Endothelial cell of umbilical vein (primary cell): ENCODE measurements around the gene PDLIM5. TPM values are rescaled to one million over a fixed set of nuclear protein-coding genes. Genes with fewer than 3 reads are reported as not detected.

Experiments used
- BruUV-seq: library from RNA; stranded (reverse); fragments of 400-500 nt; replicated peaks from 2 replicates; lab custom pipeline; 2021; lab: Mats Ljungman, UMichigan
- CTCF ChIA-PET: fragments of 300-600, 350-600 bp; sonication (Branson Sonifier 250); formaldehyde crosslinking; loops from one replicate; lab custom pipeline; 2021; ENCODE audit warnings: antibody characterized with exemption, inconsistent platforms; lab: Charles Lee
- POLR2A ChIA-PET: fragments of 300-600, 350-600 bp; sonication (Branson Sonifier 250); formaldehyde crosslinking; loops from one replicate; lab custom pipeline; 2021; ENCODE audit warnings: antibody characterized with exemption, inconsistent platforms; lab: Charles Lee
- DNase-seq: peaks from one replicate; pipeline ENCODE4 v3.0.0-alpha.2; 2011; ENCODE audit warnings: low read depth, low spot score
- FAIRE-seq: peaks from 2 replicates; lab custom pipeline; 2011; peaks lifted over from hg19 to GRCh38; lab: Jason Lieb, UNC
- H2AFZ ChIP-seq: 2 replicates; pipeline ENCODE4 v1.6.0; 2012; ENCODE audit warnings: low read depth, low read length, control low read depth, inconsistent platforms
- H3K27ac ChIP-seq: 2 replicates; pipeline ENCODE4 v1.5.1; 2011; ENCODE audit warnings: low read depth, mild to moderate bottlenecking, control low read depth, low read length, moderate library complexity; ENCODE audit not compliant: insufficient read depth
- H3K27me3 ChIP-seq, 2 experiments: 2 replicates each; pipeline versions ENCODE4 v1.6.0 to v1.6.1; 2011; ENCODE audit warnings: low read length in 2 of 2, mixed read lengths in 1 of 2; ENCODE audit not compliant: control insufficient read depth in 2 of 2, insufficient read depth in 2 of 2
- H3K36me3 ChIP-seq, 2 experiments: 2 replicates in 1 of 2; 3 replicates in 1 of 2; pipeline ENCODE4 v1.5.1; 2011; ENCODE audit warnings: low read length in 2 of 2, mild to moderate bottlenecking in 1 of 2, moderate library complexity in 1 of 2; ENCODE audit not compliant: control insufficient read depth in 2 of 2, insufficient read depth in 2 of 2; ENCODE audit errors: extremely low read depth in 1 of 2
- H3K4me1 ChIP-seq: 3 replicates; pipeline ENCODE4 v1.5.1; 2011; ENCODE audit warnings: mild to moderate bottlenecking, low read length; ENCODE audit not compliant: control insufficient read depth, insufficient read depth; ENCODE audit errors: extremely low read depth
- H3K4me2 ChIP-seq: 2 replicates; pipeline ENCODE4 v1.6.1; 2011; ENCODE audit warnings: low read length, control low read depth, mixed read lengths; ENCODE audit not compliant: insufficient read depth
- H3K4me3 ChIP-seq, 3 experiments: fragments of 200-600 bp in 1 of 3; sonication (generic), shearing (Covaris generic) in 1 of 3; replicated peaks in 1 of 3; 2 replicates each; pipeline ENCODE4 v1.5.1; 2011 to 2016; ENCODE audit warnings: control low read depth in 3 of 3, low read length in 3 of 3, mild to moderate bottlenecking in 2 of 3, inconsistent platforms in 1 of 3, low read depth in 1 of 3, moderate library complexity in 1 of 3; ENCODE audit not compliant: insufficient read depth in 1 of 3
- H3K79me2 ChIP-seq: 2 replicates; pipeline ENCODE4 v1.6.0; 2012; ENCODE audit warnings: low read length, inconsistent platforms; ENCODE audit not compliant: control insufficient read depth, insufficient read depth
- H3K9ac ChIP-seq: replicated peaks from 2 replicates; pipeline ENCODE3; 2011; ENCODE audit warnings: low read length, control low read depth; ENCODE audit not compliant: insufficient read depth; ENCODE audit errors: extremely low read depth
- H3K9me1 ChIP-seq: replicated peaks from 3 replicates; pipeline ENCODE4 v1.6.0; 2011; ENCODE audit warnings: mild to moderate bottlenecking, low read length; ENCODE audit not compliant: control insufficient read depth, insufficient read depth; ENCODE audit errors: extremely low read depth
- H3K9me3 ChIP-seq: replicated peaks from 2 replicates; pipeline ENCODE4 v1.5.1; 2012; ENCODE audit warnings: low read length, inconsistent platforms; ENCODE audit not compliant: control insufficient read depth, insufficient read depth
- H4K20me1 ChIP-seq: replicated peaks from 2 replicates; pipeline ENCODE3; 2011; ENCODE audit warnings: mild to moderate bottlenecking, low read length; ENCODE audit not compliant: control insufficient read depth, insufficient read depth; ENCODE audit errors: extremely low read depth
- EZH2 ChIP-seq: IDR thresholded peaks from 2 replicates; pipeline ENCODE4 v1.6.1; 2012; ENCODE audit warnings: borderline replicate concordance, low read depth, mild to moderate bottlenecking, moderate library complexity, low read length, inconsistent platforms; ENCODE audit not compliant: severe bottlenecking
- FOS ChIP-seq: IDR thresholded peaks from 2 replicates; pipeline ENCODE4 v1.6.1; 2011; ENCODE audit warnings: mild to moderate bottlenecking, low read length, moderate library complexity, borderline replicate concordance; ENCODE audit not compliant: insufficient read depth
- GATA2 ChIP-seq: IDR thresholded peaks from 2 replicates; pipeline ENCODE4 v1.7.0; 2011; ENCODE audit warnings: low read depth, mild to moderate bottlenecking, moderate library complexity, mixed read lengths, low read length; ENCODE audit not compliant: insufficient read length, insufficient read depth
- JUN ChIP-seq: IDR thresholded peaks from 2 replicates; pipeline ENCODE4 v1.6.1; 2011; ENCODE audit warnings: borderline replicate concordance, low read depth; ENCODE audit not compliant: insufficient read length, insufficient read depth
- MYC ChIP-seq: IDR thresholded peaks from one replicate; pipeline ENCODE4 v1.6.1; 2011; ENCODE audit warnings: mild to moderate bottlenecking, low read depth, low read length
- POLR2A ChIP-seq: IDR thresholded peaks from 2 replicates; pipeline ENCODE4 v1.6.1; 2012; ENCODE audit warnings: low read depth, mild to moderate bottlenecking, control low read depth, low read length
- POLR2AphosphoS5 ChIP-seq: IDR thresholded peaks from 2 replicates; pipeline ENCODE4 v1.6.1; 2012; ENCODE audit warnings: low read depth, mild to moderate bottlenecking, control low read depth, low read length, moderate library complexity; ENCODE audit not compliant: insufficient read depth
- dilution Hi-C: fragments of 300-500 bp; cut with MboI; formaldehyde crosslinking; loops from one replicate; pipeline ENCODE4 v1.15.0; 2019; ENCODE audit warnings: low sequenced_read_pairs; ENCODE audit not compliant: extremely low pct_ligation_motif_present
- intact Hi-C: fragments of 100-400 bp; cut with micrococcal nuclease; formaldehyde crosslinking; loops from one replicate; pipeline ENCODE4 v1.10.0; 2022
- polyA plus RNA-seq, 4 experiments: library from polyadenylated mRNA; depleted of rRNA in 3 of 4; stranded (reverse) in 3 of 4; unstranded in 1 of 4; fragments of >200 nt; gene quantifications; 2 replicates each; pipeline versions ENCODE4 v1.2.1 to v1.2.3, GENCODE V29; 2011 to 2012; ENCODE audit warnings: missing spikeins in 1 of 4
- total RNA-seq: library from RNA; stranded (reverse); gene quantifications from 2 replicates; pipeline ENCODE4 v1.2.3, GENCODE V29; 2021
- TF ChIP-seq, protein P1 (sequence below): IDR thresholded peaks from 2 replicates; pipeline ENCODE4 v1.6.1; 2011; ENCODE audit not compliant: insufficient read depth, insufficient read length
- TF ChIP-seq, protein P2 (sequence below), 2 donors: IDR thresholded peaks; 1 replicate in 1 of 2; 2 replicates in 1 of 2; pipeline ENCODE4 v1.5.1; 2011; ENCODE audit warnings: low read length in 2 of 2, mild to moderate bottlenecking in 2 of 2, moderate library complexity in 2 of 2, control low read depth in 1 of 2, inconsistent platforms in 1 of 2, low read depth in 1 of 2; ENCODE audit not compliant: insufficient read depth in 1 of 2; ENCODE audit errors: extremely low read depth in 1 of 2

Gene PDLIM5
- total and polyA plus RNA-seq, 2 donors (not counting 3 experiments of a cell fraction or from before 2014, with no cell fraction given) = 243 to 310 TPM

DNA sequence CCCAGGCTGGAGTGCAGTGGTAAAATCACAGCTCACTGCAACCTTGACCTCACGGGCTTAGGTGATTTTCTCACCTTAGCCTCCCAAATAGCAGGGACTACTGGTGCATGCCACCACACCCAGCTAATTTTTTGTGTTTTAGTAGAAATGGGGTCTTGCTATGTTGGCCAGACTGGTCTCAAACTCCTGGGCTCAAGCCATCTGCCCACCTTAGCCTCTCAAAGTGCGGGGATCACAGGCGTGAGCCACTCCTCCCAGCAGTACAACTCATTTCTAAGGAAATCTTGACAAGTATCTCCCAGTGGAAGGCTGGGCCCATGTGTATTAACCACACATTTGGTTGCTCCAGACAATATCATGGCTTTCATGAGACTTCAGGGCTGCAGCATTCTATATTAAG is 20.4 kb upstream of the PDLIM5 start:
- H3K4me2 ChIP-seq = no peak overlapping the region
- H3K79me2 ChIP-seq = no peaks in the 10 kb centered on the region
- ChIA-PET CTCF (interaction anchor here (1.1 to 1.7 kb wide), 6 partner anchors 8 to 92 kb away, joined by 3 to 9 read pairs (median 4); no protein-coding TSS in a partner anchor), POLR2A (interaction anchor here (0.7 kb wide), 1 partner anchor 67 kb away, joined by 5 read pairs; no protein-coding TSS in a partner anchor)
- peaks cover 2% of the 10 kb centered on the region for H3K9me3 ChIP-seq
- H3K36me3 ChIP-seq = no peaks in the 10 kb centered on the region
- no peak for FAIRE-seq
- H3K4me3 ChIP-seq = no peak overlapping the region
- H3K27ac ChIP-seq = no peak overlapping the region
- no peaks in the 10 kb centered on the region for H3K27me3 ChIP-seq
- intact Hi-C loops = no loop called here
- no peaks in the 10 kb centered on the region for H3K9me1 ChIP-seq
- H3K4me1 ChIP-seq = no peaks in the 10 kb centered on the region
- TF ChIP-seq POLR2A (no peak), MYC (no peak), EZH2 (no peak), GATA2 (no peak), FOS (no peak), POLR2AphosphoS5 (no peak), JUN (no peak)
- TF ChIP-seq, protein P1, sequence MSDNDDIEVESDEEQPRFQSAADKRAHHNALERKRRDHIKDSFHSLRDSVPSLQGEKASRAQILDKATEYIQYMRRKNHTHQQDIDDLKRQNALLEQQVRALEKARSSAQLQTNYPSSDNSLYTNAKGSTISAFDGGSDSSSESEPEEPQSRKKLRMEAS = no peak
- TF ChIP-seq, protein P2, sequence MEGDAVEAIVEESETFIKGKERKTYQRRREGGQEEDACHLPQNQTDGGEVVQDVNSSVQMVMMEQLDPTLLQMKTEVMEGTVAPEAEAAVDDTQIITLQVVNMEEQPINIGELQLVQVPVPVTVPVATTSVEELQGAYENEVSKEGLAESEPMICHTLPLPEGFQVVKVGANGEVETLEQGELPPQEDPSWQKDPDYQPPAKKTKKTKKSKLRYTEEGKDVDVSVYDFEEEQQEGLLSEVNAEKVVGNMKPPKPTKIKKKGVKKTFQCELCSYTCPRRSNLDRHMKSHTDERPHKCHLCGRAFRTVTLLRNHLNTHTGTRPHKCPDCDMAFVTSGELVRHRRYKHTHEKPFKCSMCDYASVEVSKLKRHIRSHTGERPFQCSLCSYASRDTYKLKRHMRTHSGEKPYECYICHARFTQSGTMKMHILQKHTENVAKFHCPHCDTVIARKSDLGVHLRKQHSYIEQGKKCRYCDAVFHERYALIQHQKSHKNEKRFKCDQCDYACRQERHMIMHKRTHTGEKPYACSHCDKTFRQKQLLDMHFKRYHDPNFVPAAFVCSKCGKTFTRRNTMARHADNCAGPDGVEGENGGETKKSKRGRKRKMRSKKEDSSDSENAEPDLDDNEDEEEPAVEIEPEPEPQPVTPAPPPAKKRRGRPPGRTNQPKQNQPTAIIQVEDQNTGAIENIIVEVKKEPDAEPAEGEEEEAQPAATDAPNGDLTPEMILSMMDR (IDR thresholded peaks at IDR 0.05; ENCODE audit: extremely low read depth in 1 of 2, insufficient read depth in 1 of 2, low read depth in 1 of 2, low read length in 2 of 2) = no peak
- no peaks in the 10 kb centered on the region for H4K20me1 ChIP-seq
- no peak for DNase-seq
- dilution Hi-C loops = no loop called here
- BruUV-seq = no TSS peak
- no peak overlapping the region for H3K9ac ChIP-seq
- no peak overlapping the region for H2AFZ ChIP-seq
